ENCODE data around the gene PTBP1. TPM values are rescaled to one million over a fixed set of nuclear protein-coding genes. Genes with fewer than 3 reads are reported as not detected.
"Not testable (repeated sequence)": the region's sequence is repeated elsewhere in the genome, so short reads cannot be mapped to it uniquely, and the experiment has no call there.

Gene PTBP1
- polyA plus RNA-seq, 3 donors: 62.4 to 117 (median 81.6) TPM

GRCh38 chr19:848386-848921 lies 51.2 kb downstream of the PTBP1 start:
- Mint-ChIP-seq H3K27ac (no peak overlapping the region), H3K4me3 (peak overlapping the region in 1 of 2 donors; percentile 7), H3K27me3 (ENCODE audit: low read depth in 3 of 3) (peaks cover 32 to 57% (median 43%) of the 10 kb centered on the region in 3 donors), H3K4me1 (peaks cover 60% of the 10 kb centered on the region), H3K9me3 (peaks cover 0 to 3% (median 1%) of the 10 kb centered on the region in 7 donors), H3K36me3 (peaks cover 0 to 2% of the 10 kb centered on the region in 2 donors)
- no peak overlapping the region for H3K9ac ChIP-seq (ENCODE audit: insufficient read depth, low read length, poor library complexity, severe bottlenecking)
- intact Hi-C loops (cut with micrococcal nuclease): no loop called here
- H4K20me1 ChIP-seq (ENCODE audit: insufficient read depth, low read length): no peaks in the 10 kb centered on the region
- H2AFZ ChIP-seq (ENCODE audit: insufficient read depth, low read depth, low read length, poor library complexity, severe bottlenecking): no peak overlapping the region
- 16% methylated on average over 9 of the region's 12 CpGs for WGBS (ENCODE audit: insufficient coverage)
- peak overlapping the region in 1 of 3 experiments; percentile 21 for H3K4me3 ChIP-seq (replicated peaks in 1 of 3; ENCODE audit: low read depth in 2 of 3, low read length in 3 of 3)
- H3K4me2 ChIP-seq (replicated peaks; ENCODE audit: extremely low read depth, low read length, poor library complexity, severe bottlenecking): peak overlapping the region; percentile 42
- no peak overlapping the region for H3K27ac ChIP-seq (ENCODE audit: low read depth in 1 of 2, low read length in 2 of 2)
- no peaks in the 10 kb centered on the region for H3K36me3 ChIP-seq (replicated peaks in 1 of 2; ENCODE audit: control insufficient read depth in 1 of 2, insufficient read depth in 2 of 2, low read length in 2 of 2)
- H3K27me3 ChIP-seq (ENCODE audit: control insufficient read depth in 2 of 2, insufficient read depth in 2 of 2, low read length in 2 of 2): peaks cover 0 to 31% of the 10 kb centered on the region in 2 donors
- H3K79me2 ChIP-seq (ENCODE audit: insufficient read depth, low read length): peaks cover 23% of the 10 kb centered on the region
- peaks cover 46 to 65% of the 10 kb centered on the region in 2 donors for H3K4me1 ChIP-seq (ENCODE audit: control insufficient read depth in 1 of 2, insufficient read depth in 2 of 2, low read length in 2 of 2)
- no peak for DNase-seq
- no peak for TF ChIP-seq CTCF (IDR thresholded peaks at IDR 0.05)
- H3K9me3 ChIP-seq (replicated peaks in 1 of 2; ENCODE audit: control insufficient read depth in 1 of 2, insufficient read depth in 1 of 2, low read length in 2 of 2): no peaks in the 10 kb centered on the region

- Mint-ChIP-seq H3K27me3 (ENCODE audit: low read depth in 3 of 3) (peaks cover 32 to 54% (median 40%) of the 10 kb centered on the region in 3 donors), H3K4me1 (peaks cover 58% of the 10 kb centered on the region)
- peaks cover 40 to 59% of the 10 kb centered on the region in 2 donors for H3K4me1 ChIP-seq (ENCODE audit: control insufficient read depth in 1 of 2, insufficient read depth in 2 of 2, low read length in 2 of 2)
- H3K36me3 ChIP-seq (replicated peaks in 1 of 2; ENCODE audit: control insufficient read depth in 1 of 2, insufficient read depth in 2 of 2, low read length in 2 of 2); H3K4me3 ChIP-seq (replicated peaks in 1 of 3; ENCODE audit: low read depth in 2 of 3, low read length in 3 of 3); H3K9ac ChIP-seq (ENCODE audit: insufficient read depth, low read length, poor library complexity, severe bottlenecking); H3K36me3 Mint-ChIP-seq; H3K4me3 Mint-ChIP-seq; H4K20me1 ChIP-seq (ENCODE audit: insufficient read depth, low read length); H3K9me3 ChIP-seq (replicated peaks in 1 of 2; ENCODE audit: control insufficient read depth in 1 of 2, insufficient read depth in 1 of 2, low read length in 2 of 2); H3K27ac Mint-ChIP-seq; H3K4me2 ChIP-seq (replicated peaks; ENCODE audit: extremely low read depth, low read length, poor library complexity, severe bottlenecking); H2AFZ ChIP-seq (ENCODE audit: insufficient read depth, low read depth, low read length, poor library complexity, severe bottlenecking); H3K9me3 Mint-ChIP-seq; H3K27ac ChIP-seq (ENCODE audit: low read depth in 1 of 2, low read length in 2 of 2); DNase-seq; intact Hi-C loops (cut with micrococcal nuclease): not testable (repeated sequence)
- H3K27me3 ChIP-seq (ENCODE audit: control insufficient read depth in 2 of 2, insufficient read depth in 2 of 2, low read length in 2 of 2): peaks cover 0 to 27% of the 10 kb centered on the region in 2 donors
- H3K79me2 ChIP-seq (ENCODE audit: insufficient read depth, low read length): peaks cover 23% of the 10 kb centered on the region
- WGBS (ENCODE audit: insufficient coverage): 58% methylated on average over 6 of the region's 8 CpGs
These were observed 51.9 kb downstream of the PTBP1 start for GRCh38 chr19:849195-849594.
